ENCODE measurements around the gene RPS6KA2. TPM values are rescaled to one million over a fixed set of nuclear protein-coding genes. Genes with fewer than 3 reads are reported as not detected.

RPS6KA2 gene
- polyA plus RNA-seq, 1 experiment = 70.9 TPM

DNA sequence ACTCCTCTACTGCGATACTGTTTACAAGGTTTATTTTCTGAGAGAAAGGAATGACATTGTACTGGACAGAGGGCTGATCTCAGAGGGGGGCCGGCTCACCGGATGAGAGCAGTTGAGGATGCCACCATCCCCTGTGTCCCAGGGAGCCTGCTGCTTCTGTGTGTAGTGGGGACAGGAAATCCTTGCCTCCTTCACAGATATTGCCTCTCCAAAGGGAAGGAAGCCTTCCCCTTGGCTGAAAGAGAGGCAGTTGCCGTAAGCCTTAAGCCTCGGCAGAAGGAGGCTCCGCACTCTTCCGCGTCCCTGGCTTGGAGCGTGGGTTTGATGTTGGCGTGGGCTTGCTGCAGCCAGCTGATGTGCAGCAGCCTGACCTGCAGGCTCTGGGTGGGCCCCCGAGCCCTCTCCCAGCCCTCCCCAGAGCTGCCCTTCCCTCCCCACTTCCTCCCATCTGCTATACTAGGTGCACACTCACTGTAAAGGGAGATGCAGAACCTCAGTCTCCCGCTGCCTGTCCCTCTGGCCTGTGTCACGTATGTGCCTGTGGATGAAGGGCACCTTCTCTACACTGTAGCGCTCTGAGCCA is 45.7 kb upstream of the RPS6KA2 start:
- ChIA-PET CTCF (no interaction called here), POLR2A (no interaction called here)
- H3K9me3 ChIP-seq (ENCODE audit: control insufficient read depth, insufficient read depth, low read length) = peaks cover 3% of the 10 kb centered on the region; the same call in 1 of the 2 replicates
- no peak for TF ChIP-seq CTCF (IDR thresholded peaks at IDR 0.05; ENCODE audit: low read depth, low read length)
- peaks cover 18% of the 10 kb centered on the region for H3K27me3 ChIP-seq (ENCODE audit: control insufficient read depth, insufficient read depth, low read length)
- H3K27ac ChIP-seq (ENCODE audit: low read depth, low read length) = no peak overlapping the region
- no peak overlapping the region for H3K4me3 ChIP-seq (ENCODE audit: low read depth, low read length)
- DNase-seq (ENCODE audit: low read depth, low spot score) = no peak

DNA sequence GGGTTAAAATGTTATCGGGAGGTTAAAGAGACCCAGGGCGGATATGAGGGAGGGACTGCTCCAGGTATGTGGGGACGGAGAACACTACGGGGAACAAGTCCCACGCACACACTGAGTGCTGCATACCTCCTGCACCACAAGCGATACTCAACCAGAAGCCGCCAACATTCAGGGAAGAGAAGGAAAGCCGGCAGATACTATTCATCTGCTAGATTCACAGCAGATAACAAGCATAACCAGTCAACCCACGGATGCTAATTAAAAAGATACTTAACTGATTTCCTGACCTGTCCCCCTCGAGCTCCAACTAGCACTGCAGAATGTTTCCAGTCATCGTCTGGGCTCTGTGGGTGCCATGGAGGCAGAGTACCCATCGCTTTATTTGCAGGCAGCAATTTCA is 45.1 kb upstream of the RPS6KA2 start:
- POLR2A ChIA-PET = no interaction called here
- TF ChIP-seq CTCF (IDR thresholded peaks at IDR 0.05; ENCODE audit: low read depth, low read length) = no peak
- no peak for DNase-seq (ENCODE audit: low read depth, low spot score)
- Histone ChIP-seq H3K4me3 (ENCODE audit: low read depth, low read length) (no peak overlapping the region), H3K27ac (ENCODE audit: low read depth, low read length) (no peak overlapping the region), H3K27me3 (ENCODE audit: control insufficient read depth, insufficient read depth, low read length) (peaks cover 21% of the 10 kb centered on the region), H3K9me3 (ENCODE audit: control insufficient read depth, insufficient read depth, low read length) (peaks cover 3% of the 10 kb centered on the region; the same call in 1 of the 2 replicates)
- CTCF ChIA-PET = no interaction called here

GRCh38 chr6:166671434-166672081 is 44.5 kb upstream of the RPS6KA2 start:
- H3K9me3 ChIP-seq (ENCODE audit: control insufficient read depth, insufficient read depth, low read length) = peaks cover 3% of the 10 kb centered on the region; the same call in 1 of the 2 replicates
- ChIA-PET CTCF (no interaction called here), POLR2A (no interaction called here)
- peaks cover 21% of the 10 kb centered on the region for H3K27me3 ChIP-seq (ENCODE audit: control insufficient read depth, insufficient read depth, low read length)
- DNase-seq (ENCODE audit: low read depth, low spot score) = no peak
- H3K4me3 ChIP-seq (ENCODE audit: low read depth, low read length) = no peak overlapping the region
- no peak for TF ChIP-seq CTCF (IDR thresholded peaks at IDR 0.05; ENCODE audit: low read depth, low read length)
- no peak overlapping the region for H3K27ac ChIP-seq (ENCODE audit: low read depth, low read length)

- Histone ChIP-seq H3K27ac (ENCODE audit: low read depth, low read length) (no peak overlapping the region), H3K4me3 (ENCODE audit: low read depth, low read length) (no peak overlapping the region), H3K27me3 (ENCODE audit: control insufficient read depth, insufficient read depth, low read length) (peaks cover 21% of the 10 kb centered on the region), H3K9me3 (ENCODE audit: control insufficient read depth, insufficient read depth, low read length) (peaks cover 3% of the 10 kb centered on the region; the same call in 1 of the 2 replicates)
- ChIA-PET POLR2A (no interaction called here), CTCF (no interaction called here)
- DNase-seq (ENCODE audit: low read depth, low spot score) = no peak
- TF ChIP-seq CTCF (IDR thresholded peaks at IDR 0.05; ENCODE audit: low read depth, low read length) = no peak
Observed at GRCh38 chr6:166670894-166671293, 43.8 kb upstream of the RPS6KA2 start.

GRCh38 chr6:166670013-166670412 is 43.0 kb upstream of the RPS6KA2 start:
- no peak overlapping the region for H3K27ac ChIP-seq (ENCODE audit: low read depth, low read length)
- DNase-seq (ENCODE audit: low read depth, low spot score) = no peak
- POLR2A ChIA-PET = no interaction called here
- no peak overlapping the region for H3K4me3 ChIP-seq (ENCODE audit: low read depth, low read length)
- H3K9me3 ChIP-seq (ENCODE audit: control insufficient read depth, insufficient read depth, low read length) = peaks cover 3% of the 10 kb centered on the region; the same call in 1 of the 2 replicates
- H3K27me3 ChIP-seq (ENCODE audit: control insufficient read depth, insufficient read depth, low read length) = peaks cover 21% of the 10 kb centered on the region
- CTCF ChIA-PET = no interaction called here
- TF ChIP-seq CTCF (IDR thresholded peaks at IDR 0.05; ENCODE audit: low read depth, low read length) = no peak

All from AG04450 (cell line).